GM12892 (cell line): ENCODE results near the gene TBC1D25.

Source experiments
- POLR2A ChIP-seq: IDR thresholded peaks from 2 replicates; pipeline ENCODE4 v1.6.1; 2011; ENCODE audit warnings: low read depth, low read length, control low read depth
- POLR2AphosphoS5 ChIP-seq: IDR thresholded peaks from 2 replicates; pipeline ENCODE4 v1.6.1; 2011; ENCODE audit warnings: low read depth, low read length, control low read depth
- TAF1 ChIP-seq: IDR thresholded peaks from 2 replicates; pipeline ENCODE4 v1.6.1; 2011; ENCODE audit warnings: low read depth, mild to moderate bottlenecking, control low read depth, low read length, borderline replicate concordance

DNA sequence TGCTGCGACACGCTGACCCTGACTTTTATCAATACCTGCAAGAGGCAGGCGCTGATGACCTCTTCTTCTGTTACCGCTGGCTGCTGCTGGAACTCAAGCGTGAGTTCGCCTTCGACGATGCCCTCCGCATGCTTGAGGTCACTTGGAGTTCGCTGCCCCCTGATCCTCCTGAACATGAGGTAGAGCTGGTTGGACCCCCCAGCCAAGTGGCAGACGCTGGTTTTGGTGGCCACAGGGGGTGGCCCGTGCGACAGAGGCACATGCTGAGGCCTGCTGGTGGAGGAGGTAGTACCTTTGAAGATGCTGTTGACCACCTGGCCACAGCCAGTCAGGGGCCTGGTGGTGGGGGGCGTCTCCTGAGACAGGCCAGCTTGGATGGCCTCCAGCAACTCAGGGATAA lies 20.5 kb downstream of the TBC1D25 start:
- TF ChIP-seq POLR2AphosphoS5: no peak
- TF ChIP-seq POLR2A: no peak
- no peak for TF ChIP-seq TAF1
